IMR-90 (cell line): Measurements from ENCODE around the gene ZNF423. TPM values are rescaled to one million over a fixed set of nuclear protein-coding genes. Genes with fewer than 3 reads are reported as not detected.

Experiments
- ATAC-seq: fragments of 200-7000 bp; cut with Tn5 transposase; 2 replicates; pipeline ENCODE4 v1.9.1; 2020; ENCODE audit warnings: low read depth, mild to moderate bottlenecking, moderate library complexity
- BruUV-seq: library from RNA; stranded (reverse); fragments of 400-500 nt; replicated peaks from 2 replicates; lab custom pipeline; 2021; lab: Mats Ljungman, UMichigan
- CTCF ChIA-PET: fragments of 300-600 bp; formaldehyde crosslinking; extraction: SDS; loops from one replicate; lab custom pipeline; 2021; ENCODE audit warnings: antibody characterized with exemption; lab: Yijun Ruan, JAX
- POLR2A ChIA-PET: fragments of 300-600 bp; sonication (Branson Sonifier 250); formaldehyde crosslinking; loops from one replicate; lab custom pipeline; 2022; ENCODE audit warnings: antibody characterized with exemption; ENCODE audit not compliant: unreplicated experiment; lab: Charles Lee
- DNase-seq: peaks from one replicate; pipeline ENCODE4 v3.0.0; 2013
- H2AFZ ChIP-seq: replicated peaks from 2 replicates; pipeline ENCODE3; 2013; ENCODE audit warnings: low read length, mild to moderate bottlenecking; ENCODE audit not compliant: poor library complexity
- H2AK5ac ChIP-seq: 2 replicates; pipeline ENCODE4 v1.6.1; 2013; ENCODE audit warnings: low read depth, low read length, inconsistent platforms
- H2AK9ac ChIP-seq: replicated peaks from 2 replicates; pipeline ENCODE3; 2013; ENCODE audit warnings: mild to moderate bottlenecking, low read depth, low read length, moderate library complexity; ENCODE audit not compliant: poor library complexity
- H2BK120ac ChIP-seq: 2 replicates; pipeline ENCODE4 v1.6.1; 2013; ENCODE audit warnings: low read depth, low read length, inconsistent platforms
- H2BK15ac ChIP-seq: 3 replicates; pipeline ENCODE4 v1.6.1; 2013; ENCODE audit warnings: low read depth, low read length, inconsistent platforms
- H2BK20ac ChIP-seq: 2 replicates; pipeline ENCODE4 v1.6.1; 2013; ENCODE audit warnings: low read depth, mild to moderate bottlenecking, inconsistent platforms, low read length, moderate library complexity
- H2BK5ac ChIP-seq: 2 replicates; pipeline ENCODE4 v1.6.1; 2013; ENCODE audit warnings: mild to moderate bottlenecking, low read depth, low read length, inconsistent platforms; ENCODE audit not compliant: poor library complexity, severe bottlenecking
- H3K14ac ChIP-seq: replicated peaks from 2 replicates; pipeline ENCODE4 v1.6.1; 2013; ENCODE audit warnings: low read depth, low read length, inconsistent platforms
- H3K18ac ChIP-seq: 2 replicates; pipeline ENCODE4 v1.6.1; 2013; ENCODE audit warnings: low read depth, low read length, control low read depth
- H3K23ac ChIP-seq: 2 replicates; pipeline ENCODE4 v1.6.1; 2013; ENCODE audit warnings: low read depth, low read length, inconsistent platforms
- H3K27ac ChIP-seq: 2 replicates; pipeline ENCODE4 v1.5.1; 2013; ENCODE audit warnings: mild to moderate bottlenecking, control low read depth, low read length; ENCODE audit not compliant: insufficient read depth
- H3K27me3 ChIP-seq: 2 replicates; pipeline ENCODE4 v1.6.1; 2013; ENCODE audit warnings: low read length; ENCODE audit not compliant: control insufficient read depth, insufficient read depth
- H3K36me3 ChIP-seq: 2 replicates; pipeline ENCODE4 v1.6.1; 2013; ENCODE audit warnings: low read length, mixed read lengths; ENCODE audit not compliant: control insufficient read depth, insufficient read depth
- H3K4ac ChIP-seq: 2 replicates; pipeline ENCODE4 v1.6.1; 2013; ENCODE audit warnings: low read depth, low read length, inconsistent platforms
- H3K4me1 ChIP-seq: 2 replicates; pipeline ENCODE4 v1.6.1; 2013; ENCODE audit warnings: low read length, mixed read lengths; ENCODE audit not compliant: control insufficient read depth, insufficient read depth
- H3K4me2 ChIP-seq: 2 replicates; pipeline ENCODE4 v1.6.1; 2013; ENCODE audit warnings: low read depth, mild to moderate bottlenecking, control low read depth, low read length, moderate library complexity
- H3K4me3 ChIP-seq: 2 replicates; pipeline ENCODE4 v1.5.1; 2013; ENCODE audit warnings: low read depth, mild to moderate bottlenecking, control low read depth, low read length, moderate library complexity; ENCODE audit not compliant: insufficient read depth
- H3K56ac ChIP-seq: 2 replicates; pipeline ENCODE4 v1.6.1; 2013; ENCODE audit warnings: low read length, inconsistent platforms; ENCODE audit not compliant: insufficient read depth; ENCODE audit errors: extremely low read depth
- H3K79me1 ChIP-seq, 2 experiments: 2 replicates each; pipeline ENCODE4 v1.6.1; 2013; ENCODE audit warnings: low read length in 2 of 2, inconsistent platforms in 1 of 2, low read depth in 1 of 2
- H3K9ac ChIP-seq: 2 replicates; pipeline ENCODE4 v1.6.1; 2013; ENCODE audit warnings: low read depth, low read length, control low read depth
- H3K9me1 ChIP-seq: 2 replicates; pipeline ENCODE4 v1.6.1; 2013; ENCODE audit warnings: low read length, inconsistent platforms; ENCODE audit not compliant: insufficient read depth
- H3K9me3 ChIP-seq: 2 replicates; pipeline ENCODE4 v1.6.1; 2013; ENCODE audit warnings: low read length; ENCODE audit not compliant: control insufficient read depth, insufficient read depth
- H4K20me1 ChIP-seq: 2 replicates; pipeline ENCODE4 v1.6.1; 2013; ENCODE audit warnings: low read length, inconsistent platforms; ENCODE audit not compliant: insufficient read depth
- H4K5ac ChIP-seq: 2 replicates; pipeline ENCODE4 v1.6.1; 2013; ENCODE audit warnings: mild to moderate bottlenecking, low read depth, low read length, control low read depth
- H4K8ac ChIP-seq, 2 experiments: 2 replicates each; pipeline ENCODE4 v1.6.1; 2013; ENCODE audit warnings: low read depth in 2 of 2, low read length in 2 of 2, control low read depth in 1 of 2, inconsistent platforms in 1 of 2
- H4K91ac ChIP-seq: 2 replicates; pipeline ENCODE4 v1.6.1; 2013; ENCODE audit warnings: low read depth, low read length, inconsistent platforms; ENCODE audit not compliant: insufficient read depth
- RAD21 ChIP-seq: IDR thresholded peaks from 2 replicates; pipeline ENCODE4 v1.6.1; 2012; ENCODE audit warnings: low read length, improper control_type of control experiment
- RFX5 ChIP-seq: IDR thresholded peaks from 2 replicates; pipeline ENCODE4 v1.8.0; 2012; ENCODE audit warnings: low read depth, mild to moderate bottlenecking, low read length, moderate library complexity
- WGBS, 2 experiments: methylation state at CpG; one replicate each; pipeline versions ENCODE4 v1.1.5 to v1.1.7; 2013; ENCODE audit warnings: missing lambda C conversion rate in 2 of 2; ENCODE audit not compliant: insufficient read length in 1 of 2; ENCODE audit errors: extremely low coverage in 2 of 2; 5-methylcytosine and 5-hydroxymethylcytosine counted together
- dilution Hi-C: fragments of 300-500 bp; cut with HindIII; formaldehyde crosslinking; loops from one replicate; pipeline ENCODE4 v1.14.3; 2018; ENCODE audit warnings: low sequenced_read_pairs; ENCODE audit not compliant: unreplicated experiment
- in situ Hi-C: fragments of 300-500 bp; cut with MboI; formaldehyde crosslinking; loops from 3 replicates; pipeline ENCODE4 v1.14.3; 2019; ENCODE audit warnings: low sequenced_read_pairs, inconsistent platforms, mixed read lengths
- intact Hi-C: fragments of 100-400 bp; cut with micrococcal nuclease; formaldehyde crosslinking; loops from 2 replicates; pipeline ENCODE4 v1.10.0; 2022
- polyA plus RNA-seq, 3 experiments: library from polyadenylated mRNA; depleted of rRNA; stranded (reverse); fragments of >200 nt; gene quantifications; 2 replicates each; pipeline ENCODE4 v1.2.3, GENCODE V29; 2012; ENCODE audit warnings: low replicate concordance in 1 of 3
- total RNA-seq: library from RNA; depleted of rRNA; stranded (reverse); fragments of >200 nt; gene quantifications from 2 replicates; pipeline ENCODE4 v1.2.3, GENCODE V29; 2012
- TF ChIP-seq, protein P1 (sequence below): fragments of 150-350 bp; IDR thresholded peaks from 2 replicates; pipeline ENCODE4 v1.6.1; 2017; ENCODE audit warnings: mild to moderate bottlenecking, antibody characterized with exemption, low read length, low read depth

The ZNF423 gene
- total and polyA plus RNA-seq, 2 of the 4 experiments (the other 2 are of a cell fraction): under 0.01 to 0.10 TPM

DNA sequence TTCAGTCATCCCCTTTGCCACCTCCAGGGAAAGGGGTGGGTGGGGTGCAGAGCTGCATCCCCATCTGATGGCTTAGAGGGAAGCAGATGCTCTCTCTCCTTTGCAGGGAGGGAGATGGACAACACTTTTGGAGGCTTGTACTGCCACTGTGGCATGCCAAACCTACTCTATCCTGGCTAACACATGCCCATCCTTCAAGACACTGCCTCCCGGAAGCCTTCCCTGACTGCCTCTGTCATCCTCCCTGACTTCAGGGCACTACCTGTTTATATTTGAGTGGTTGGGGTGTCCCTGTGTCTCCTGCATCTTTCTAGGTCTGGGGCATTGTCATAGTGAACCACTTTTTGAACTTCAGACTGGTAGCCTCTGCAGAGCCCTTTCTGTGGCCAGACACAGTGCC is 202.3 kb downstream of the ZNF423 start:
- Histone ChIP-seq H2BK20ac (no peak overlapping the region), H3K27me3 (peaks cover 23% of the 10 kb centered on the region; the same call in 1 of the 2 replicates), H2BK5ac (no peak overlapping the region), H3K9ac (no peak overlapping the region), H2AK5ac (no peak overlapping the region), H2AFZ (no peak overlapping the region), H4K20me1 (no peaks in the 10 kb centered on the region), H2AK9ac (no peak overlapping the region), H3K23ac (no peak overlapping the region), H2BK15ac (no peak overlapping the region), H3K36me3 (no peaks in the 10 kb centered on the region), H3K56ac (no peak overlapping the region), H3K9me3 (no peaks in the 10 kb centered on the region; the same call in 1 of the 2 replicates), H3K18ac (no peak overlapping the region), H4K5ac (no peak overlapping the region), H3K9me1 (no peaks in the 10 kb centered on the region), H3K14ac (no peak overlapping the region), H3K4ac (no peak overlapping the region), H3K4me2 (no peak overlapping the region), H4K8ac (no peak overlapping the region), H3K79me1 (no peaks in the 10 kb centered on the region), H4K91ac (no peak overlapping the region), H3K4me3 (no peak overlapping the region), H3K4me1 (no peaks in the 10 kb centered on the region), H2BK120ac (no peak overlapping the region), H3K27ac (no peak overlapping the region)
- no CpG with 5 or more reads among the region's 1 CpG for WGBS, 2 experiments
- CTCF ChIA-PET: interaction anchor here (0.6 kb wide), 1 partner anchor 1469 kb away, joined by 3 read pairs; no protein-coding TSS in a partner anchor
- DNase-seq (no peak), ATAC-seq (no peak)
- dilution Hi-C loops (no loop called here), intact Hi-C loops (no loop called here), in situ Hi-C loops (no loop called here)
- POLR2A ChIA-PET: no interaction called here
- BruUV-seq: no TSS peak
- TF ChIP-seq, protein P1, sequence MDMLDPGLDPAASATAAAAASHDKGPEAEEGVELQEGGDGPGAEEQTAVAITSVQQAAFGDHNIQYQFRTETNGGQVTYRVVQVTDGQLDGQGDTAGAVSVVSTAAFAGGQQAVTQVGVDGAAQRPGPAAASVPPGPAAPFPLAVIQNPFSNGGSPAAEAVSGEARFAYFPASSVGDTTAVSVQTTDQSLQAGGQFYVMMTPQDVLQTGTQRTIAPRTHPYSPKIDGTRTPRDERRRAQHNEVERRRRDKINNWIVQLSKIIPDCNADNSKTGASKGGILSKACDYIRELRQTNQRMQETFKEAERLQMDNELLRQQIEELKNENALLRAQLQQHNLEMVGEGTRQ: no peak
- TF ChIP-seq RAD21 (no peak), RFX5 (no peak)
